GM19395 (cell line): Measurements from ENCODE around the gene TOPBP1.
"Not testable (repeated sequence)": the region's sequence is repeated elsewhere in the genome, so short reads cannot be mapped to it uniquely, and the experiment has no call there.

ENCODE experiments used
- ATAC-seq: cut with Tn5 transposase; IDR thresholded peaks from one replicate; pipeline ENCODE4 v1.9.1; 2021; ENCODE audit warnings: mild to moderate bottlenecking, moderate library complexity; ENCODE audit not compliant: unreplicated experiment

Gene TOPBP1

GRCh38 chr3:133573054-133573628 lies 88.6 kb downstream of the TOPBP1 start:
- ATAC-seq, result peak; percentile 78

GRCh38 chr3:133572158-133573053 lies 89.3 kb downstream of the TOPBP1 start:
- no peak for ATAC-seq

GRCh38 chr3:133570937-133571320 lies 90.8 kb downstream of the TOPBP1 start:
- no peak for ATAC-seq

- no peak for ATAC-seq
Observed at GRCh38 chr3:133570139-133570936, 91.4 kb downstream of the TOPBP1 start.

GRCh38 chr3:133568294-133569014 lies 93.3 kb downstream of the TOPBP1 start:
- no peak for ATAC-seq

- ATAC-seq, result no peak
Observed at GRCh38 chr3:133563816-133564215, 97.9 kb downstream of the TOPBP1 start.

- ATAC-seq, result no peak
Observed at GRCh38 chr3:133563186-133563591, 98.6 kb downstream of the TOPBP1 start.

- no peak for ATAC-seq
Observed at GRCh38 chr3:133562376-133562775, 99.4 kb downstream of the TOPBP1 start.

- ATAC-seq, result no peak
Observed at GRCh38 chr3:133561679-133562078, 100.1 kb downstream of the TOPBP1 start.

GRCh38 chr3:133551589-133551988 lies 110.2 kb downstream of the TOPBP1 start:
- ATAC-seq, result not testable (repeated sequence)
